GM12891 (cell line): Measurements from ENCODE around the gene CDH13.

Experiments used
- PAX5 ChIP-seq: IDR thresholded peaks from 2 replicates; pipeline ENCODE4 v1.6.1; 2011; ENCODE audit warnings: low read length, moderate library complexity, mild to moderate bottlenecking; ENCODE audit not compliant: insufficient read depth, severe bottlenecking
- POLR2A ChIP-seq: IDR thresholded peaks from 2 replicates; pipeline ENCODE4 v1.6.1; 2011; ENCODE audit warnings: low read depth, low read length, control low read depth
- POLR2AphosphoS5 ChIP-seq: IDR thresholded peaks from 2 replicates; pipeline ENCODE4 v1.6.1; 2011; ENCODE audit warnings: low read depth, low read length, control low read depth
- POU2F2 ChIP-seq: IDR thresholded peaks from 2 replicates; pipeline ENCODE4 v1.6.1; 2011; ENCODE audit warnings: low read depth, mild to moderate bottlenecking, control low read depth, low read length, moderate library complexity
- SPI1 ChIP-seq: IDR thresholded peaks from 2 replicates; pipeline ENCODE4 v1.6.1; 2011; ENCODE audit warnings: low read depth, low read length, control low read depth
- TAF1 ChIP-seq: IDR thresholded peaks from 2 replicates; pipeline ENCODE4 v1.6.1; 2011; ENCODE audit warnings: low read depth, low read length, control low read depth

DNA sequence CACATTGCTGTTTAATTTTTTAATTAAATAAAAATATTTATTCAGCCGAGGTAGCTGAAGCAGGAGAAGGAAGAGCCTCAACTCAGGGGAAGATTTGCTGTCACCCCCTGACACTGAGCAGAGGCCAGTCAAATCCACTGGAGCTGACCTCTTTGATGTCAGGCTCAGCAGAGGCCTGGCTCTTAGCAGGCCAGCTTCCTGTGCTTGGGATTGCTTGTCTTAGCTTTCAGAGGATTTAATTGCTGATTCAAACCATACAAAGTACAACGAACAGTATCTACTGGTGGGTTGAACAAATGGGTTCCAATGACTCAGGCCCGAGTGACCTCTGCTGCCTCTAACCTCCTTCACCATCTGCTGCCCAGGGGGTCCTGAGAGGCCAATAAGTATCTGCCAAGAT is 764.0 kb downstream of the CDH13 start:
- no peak for TF ChIP-seq PAX5
- no peak for TF ChIP-seq TAF1
- no peak for TF ChIP-seq POLR2A
- TF ChIP-seq POLR2AphosphoS5: no peak
- no peak for TF ChIP-seq SPI1
- TF ChIP-seq POU2F2: no peak
